Fibroblast of the aortic adventitia (primary cell): ENCODE measurements around the gene SBF2. TPM values are rescaled to one million over a fixed set of nuclear protein-coding genes. Genes with fewer than 3 reads are reported as not detected.
"Not testable (repeated sequence)": the region's sequence is repeated elsewhere in the genome, so short reads cannot be mapped to it uniquely, and the experiment has no call there.

ENCODE experiments used
- DNase-seq: peaks from one replicate; pipeline ENCODE4 v3.0.0-alpha.2; 2010; ENCODE audit warnings: low read depth
- H3K4me3 ChIP-seq: 2 replicates; pipeline ENCODE4 v1.5.1; 2011; ENCODE audit warnings: low read depth, mild to moderate bottlenecking, control low read depth, low read length, moderate library complexity
- total RNA-seq: library from RNA; depleted of rRNA; stranded (reverse); fragments of >200 nt; gene quantifications from 2 replicates; pipeline ENCODE4 v1.2.3, GENCODE V29; 2012; ENCODE audit warnings: low replicate concordance
- TF ChIP-seq, protein P1 (sequence below): IDR thresholded peaks from 2 replicates; pipeline ENCODE4 v1.5.1; 2011; ENCODE audit warnings: mild to moderate bottlenecking, low read length, control low read depth, inconsistent platforms; ENCODE audit not compliant: insufficient read depth

The SBF2 gene
- total RNA-seq, 1 donor, result 65.3 TPM

DNA sequence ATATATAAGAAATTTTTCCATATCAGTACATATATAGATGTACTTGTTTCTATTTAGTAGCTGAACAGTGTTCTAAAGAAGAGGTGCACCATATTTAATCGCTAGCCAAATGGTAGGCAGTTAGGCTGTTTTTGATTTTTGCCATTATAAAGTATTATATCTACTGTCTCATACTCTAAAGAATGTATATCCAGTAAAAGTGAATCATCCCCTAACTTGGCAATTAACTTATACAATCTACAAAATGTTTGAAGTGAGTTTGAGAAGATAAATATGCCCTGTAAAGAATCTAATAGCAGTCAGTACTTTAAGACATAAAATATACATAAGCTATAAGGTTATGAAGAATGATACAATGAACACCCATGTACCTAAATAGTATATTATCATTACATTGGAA lies 338.6 kb downstream of the SBF2 start:
- TF ChIP-seq, protein P1, sequence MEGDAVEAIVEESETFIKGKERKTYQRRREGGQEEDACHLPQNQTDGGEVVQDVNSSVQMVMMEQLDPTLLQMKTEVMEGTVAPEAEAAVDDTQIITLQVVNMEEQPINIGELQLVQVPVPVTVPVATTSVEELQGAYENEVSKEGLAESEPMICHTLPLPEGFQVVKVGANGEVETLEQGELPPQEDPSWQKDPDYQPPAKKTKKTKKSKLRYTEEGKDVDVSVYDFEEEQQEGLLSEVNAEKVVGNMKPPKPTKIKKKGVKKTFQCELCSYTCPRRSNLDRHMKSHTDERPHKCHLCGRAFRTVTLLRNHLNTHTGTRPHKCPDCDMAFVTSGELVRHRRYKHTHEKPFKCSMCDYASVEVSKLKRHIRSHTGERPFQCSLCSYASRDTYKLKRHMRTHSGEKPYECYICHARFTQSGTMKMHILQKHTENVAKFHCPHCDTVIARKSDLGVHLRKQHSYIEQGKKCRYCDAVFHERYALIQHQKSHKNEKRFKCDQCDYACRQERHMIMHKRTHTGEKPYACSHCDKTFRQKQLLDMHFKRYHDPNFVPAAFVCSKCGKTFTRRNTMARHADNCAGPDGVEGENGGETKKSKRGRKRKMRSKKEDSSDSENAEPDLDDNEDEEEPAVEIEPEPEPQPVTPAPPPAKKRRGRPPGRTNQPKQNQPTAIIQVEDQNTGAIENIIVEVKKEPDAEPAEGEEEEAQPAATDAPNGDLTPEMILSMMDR, result no peak
- no peak for DNase-seq
- H3K4me3 ChIP-seq, result no peak overlapping the region

DNA sequence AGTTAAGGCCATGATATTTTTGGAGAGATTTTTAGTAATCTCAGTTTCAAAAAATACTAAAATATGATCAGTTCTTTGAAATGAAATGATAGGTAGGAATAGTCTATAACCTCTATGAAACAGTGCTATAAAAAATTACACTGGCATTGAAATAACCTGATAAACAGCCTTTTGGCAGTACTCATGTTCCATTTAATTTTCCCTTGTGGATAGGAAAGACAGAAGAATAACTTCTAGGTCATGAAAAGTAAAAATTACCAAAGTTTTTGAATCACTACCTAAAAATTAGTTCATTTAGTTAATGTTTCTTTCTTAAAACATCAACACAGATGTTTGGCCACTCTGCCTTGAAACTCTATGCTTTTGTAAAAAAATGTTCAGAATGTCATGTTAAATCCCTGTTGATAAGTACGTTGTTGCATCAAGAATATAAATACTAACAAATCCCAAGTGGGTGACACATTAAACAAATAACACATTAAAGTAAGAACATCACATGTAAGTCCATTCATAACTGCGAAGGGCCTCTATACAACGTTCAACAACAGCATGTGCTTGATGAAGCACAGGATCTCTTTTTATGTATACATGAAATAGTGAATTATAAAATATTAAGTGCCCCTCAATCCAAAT lies 339.9 kb downstream of the SBF2 start:
- DNase-seq, result peak; percentile 16
- TF ChIP-seq, protein P1, result no peak
- H3K4me3 ChIP-seq, result no peak overlapping the region

DNA sequence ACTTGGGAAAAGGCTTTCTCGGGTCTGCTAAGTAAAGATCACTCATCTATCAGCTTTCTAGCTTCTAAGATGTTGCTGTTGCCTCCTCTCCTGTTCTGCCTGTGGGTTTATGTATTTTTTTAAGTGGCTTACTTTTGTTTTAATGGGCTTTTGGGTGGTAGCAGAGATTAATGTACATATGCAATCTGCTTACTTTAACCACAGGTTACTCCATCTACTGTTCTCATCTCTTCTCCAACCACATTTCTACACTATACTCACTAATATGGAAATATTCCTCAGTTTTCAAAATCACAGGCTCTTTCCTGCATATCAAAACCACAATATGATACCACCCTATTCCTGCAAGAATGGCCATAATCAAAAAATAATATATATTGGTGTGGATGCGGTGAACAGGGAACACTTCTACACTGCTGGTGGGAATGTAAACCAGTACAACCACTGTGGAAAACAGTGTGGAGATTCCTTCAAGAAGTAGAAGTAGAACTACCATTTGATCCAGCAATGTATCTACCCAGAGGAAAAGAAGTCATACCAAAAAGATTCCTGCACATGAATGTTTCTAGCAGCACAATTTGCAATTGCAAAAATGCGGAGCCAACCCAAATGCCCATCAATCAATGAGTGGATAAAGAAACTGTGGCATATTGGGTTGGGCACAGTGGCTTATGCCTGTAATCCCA lies 341.4 kb downstream of the SBF2 start:
- no peak for DNase-seq
- TF ChIP-seq, protein P1, result no peak

DNA sequence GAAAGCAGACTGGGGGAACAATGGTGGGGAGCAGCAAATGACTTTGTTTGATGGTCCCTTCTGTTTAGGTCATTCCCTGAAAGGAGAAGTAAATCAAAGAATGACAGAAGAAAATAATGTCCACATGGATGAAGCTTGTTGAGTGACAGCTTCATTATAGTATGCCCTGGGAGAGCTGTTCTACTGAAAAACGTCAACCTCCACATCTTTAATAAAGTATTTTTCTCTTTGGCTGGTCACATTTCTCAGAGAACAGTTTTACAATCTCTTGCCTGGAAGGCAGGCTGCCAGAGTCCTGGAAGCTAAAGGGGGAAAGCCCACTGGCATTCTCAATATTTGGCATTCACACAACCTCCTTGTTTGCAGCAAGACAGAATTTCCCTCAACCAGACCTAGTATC lies 342.2 kb downstream of the SBF2 start:
- no peak overlapping the region for H3K4me3 ChIP-seq
- peak; percentile 48 for DNase-seq
- TF ChIP-seq, protein P1, result no peak

More for the DNA sequence above, 341.4 kb downstream of the SBF2 start:
- H3K4me3 ChIP-seq, result no peak overlapping the region

DNA sequence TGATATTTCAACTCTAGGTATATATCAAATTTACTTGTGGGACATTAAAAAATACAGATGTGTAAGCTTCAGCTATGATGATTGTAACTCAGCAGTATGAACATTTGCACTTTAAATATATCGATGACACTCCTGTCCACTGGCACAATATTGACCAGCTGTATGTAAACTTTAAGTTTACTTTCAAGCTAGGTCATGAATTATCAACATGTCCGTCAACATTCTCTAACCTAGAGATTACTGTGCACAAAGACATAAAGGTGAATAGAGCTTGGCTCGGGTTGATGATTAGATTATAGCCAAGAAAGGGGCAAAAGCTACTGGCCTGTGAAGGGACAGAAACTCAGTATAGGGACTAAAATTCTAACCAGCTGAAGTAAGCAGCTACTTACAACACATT lies 343.6 kb downstream of the SBF2 start:
- TF ChIP-seq, protein P1, result no peak
- H3K4me3 ChIP-seq, result no peak overlapping the region
- DNase-seq, result no peak

DNA sequence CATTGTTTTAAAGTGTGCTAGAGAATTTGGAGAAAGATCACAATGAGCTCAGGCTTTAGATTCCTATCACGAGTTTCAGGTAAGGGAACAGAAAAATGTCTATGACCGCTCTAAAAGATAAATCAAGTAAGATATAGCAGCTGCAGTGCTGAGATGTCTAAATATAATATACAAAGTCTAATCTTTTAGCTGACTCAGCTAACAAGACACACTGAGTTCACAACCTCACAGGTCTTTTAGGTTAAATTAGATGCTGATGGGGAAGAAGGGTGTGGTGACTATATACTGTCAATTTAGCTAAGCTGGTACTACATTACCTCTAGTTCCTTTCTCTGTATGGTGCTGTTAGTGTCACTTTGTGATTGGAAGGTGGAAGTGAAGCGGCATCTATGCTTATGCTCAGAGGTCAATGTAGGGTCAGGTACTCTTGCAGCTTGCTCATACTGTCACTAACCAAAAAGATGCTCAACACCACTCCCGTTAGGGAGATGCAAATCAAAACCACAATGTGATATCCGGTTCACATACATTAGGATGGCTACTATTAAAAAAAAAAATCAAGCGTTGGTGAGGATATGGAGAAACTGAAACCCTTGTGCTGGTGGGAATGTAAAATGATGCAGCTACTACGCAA lies 346.7 kb downstream of the SBF2 start:
- no peak overlapping the region for H3K4me3 ChIP-seq
- TF ChIP-seq, protein P1, result no peak
- DNase-seq, result no peak

DNA sequence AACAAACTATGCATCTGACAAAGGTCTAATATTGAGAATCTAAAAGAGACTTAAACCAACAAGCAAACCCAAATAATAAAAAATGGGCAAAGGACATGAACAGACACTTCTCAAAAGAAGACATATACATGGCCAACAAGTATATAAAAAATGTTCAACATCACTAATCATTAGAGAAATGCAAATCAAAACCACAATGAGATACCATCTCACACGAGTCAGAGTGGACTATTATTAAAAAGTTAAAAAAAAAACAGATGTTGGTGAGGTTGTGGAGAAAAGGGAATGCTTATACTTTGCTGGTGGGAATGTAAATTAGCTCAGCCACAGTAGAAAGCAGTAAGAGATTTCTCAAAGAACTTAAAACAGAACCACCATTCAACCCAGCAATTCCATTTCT lies 348.3 kb downstream of the SBF2 start:
- not testable (repeated sequence) for DNase-seq, H3K4me3 ChIP-seq
